H9 (cell line): ENCODE results near the gene NEU3. TPM values are rescaled to one million over a fixed set of nuclear protein-coding genes. Genes with fewer than 3 reads are reported as not detected.
"Not testable (repeated sequence)": the region's sequence is repeated elsewhere in the genome, so short reads cannot be mapped to it uniquely, and the experiment has no call there.

ENCODE experiments used
- DNase-seq: peaks from one replicate; pipeline ENCODE4 v3.0.0-alpha.2; 2017
- H2AFZ ChIP-seq: one replicate; pipeline ENCODE4 v1.6.1; 2013; ENCODE audit warnings: mild to moderate bottlenecking, low read length, control low read depth, moderate library complexity
- H2AK5ac ChIP-seq: 2 replicates; pipeline ENCODE4 v1.6.1; 2013; ENCODE audit warnings: low read length, control low read depth, mixed read lengths; ENCODE audit not compliant: insufficient read length
- H2BK120ac ChIP-seq: one replicate; pipeline ENCODE4 v1.6.1; 2013; ENCODE audit warnings: low read depth, mild to moderate bottlenecking, low read length, control low read depth, inconsistent platforms; ENCODE audit not compliant: poor library complexity, severe bottlenecking
- H2BK12ac ChIP-seq: 2 replicates; pipeline ENCODE4 v1.6.1; 2013; ENCODE audit warnings: low read length, control low read depth, mixed read lengths, low read depth; ENCODE audit not compliant: insufficient read length
- H2BK15ac ChIP-seq: 2 replicates; pipeline ENCODE4 v1.6.1; 2013; ENCODE audit warnings: low read depth, low read length, control low read depth
- H2BK20ac ChIP-seq: one replicate; pipeline ENCODE4 v1.6.1; 2013; ENCODE audit warnings: low read depth, mild to moderate bottlenecking, low read length, control low read depth, inconsistent platforms; ENCODE audit not compliant: poor library complexity, severe bottlenecking
- H2BK5ac ChIP-seq: 2 replicates; pipeline ENCODE4 v1.6.1; 2013; ENCODE audit warnings: low read length, control low read depth, mixed read lengths; ENCODE audit not compliant: insufficient read length
- H3K14ac ChIP-seq: 2 replicates; pipeline ENCODE4 v1.6.1; 2013; ENCODE audit warnings: low read length, control low read depth; ENCODE audit not compliant: insufficient read depth
- H3K18ac ChIP-seq: 2 replicates; pipeline ENCODE4 v1.6.1; 2013; ENCODE audit warnings: low read depth, mild to moderate bottlenecking, mixed read lengths, low read length, control low read depth; ENCODE audit not compliant: insufficient read length
- H3K23ac ChIP-seq: 2 replicates; pipeline ENCODE4 v1.6.1; 2013; ENCODE audit warnings: low read length, control low read depth, mixed read lengths, low read depth; ENCODE audit not compliant: insufficient read length
- H3K23me2 ChIP-seq: 2 replicates; pipeline ENCODE4 v1.6.1; 2013; ENCODE audit warnings: low read depth, mild to moderate bottlenecking, mixed read lengths, low read length, control low read depth; ENCODE audit not compliant: insufficient read length, poor library complexity, severe bottlenecking
- H3K27ac ChIP-seq: 2 replicates; pipeline ENCODE4 v1.5.1; 2013; ENCODE audit warnings: low read length, control low read depth, mixed read lengths, low read depth; ENCODE audit not compliant: insufficient read length
- H3K27me3 ChIP-seq: 2 replicates; pipeline ENCODE4 v1.6.1; 2013; ENCODE audit warnings: low read length, control low read depth, inconsistent platforms; ENCODE audit not compliant: insufficient read depth
- H3K4ac ChIP-seq: 2 replicates; pipeline ENCODE4 v1.6.1; 2013; ENCODE audit warnings: low read depth, mild to moderate bottlenecking, control low read depth, inconsistent platforms, low read length, moderate library complexity
- H3K4me1 ChIP-seq: 2 replicates; pipeline ENCODE4 v1.6.1; 2013; ENCODE audit warnings: low read length, control low read depth, inconsistent platforms; ENCODE audit not compliant: insufficient read depth
- H3K4me2 ChIP-seq: 2 replicates; pipeline ENCODE4 v1.6.1; 2013; ENCODE audit warnings: low read length, control low read depth, mixed read lengths; ENCODE audit not compliant: insufficient read length, insufficient read depth
- H3K56ac ChIP-seq: 2 replicates; pipeline ENCODE4 v1.6.1; 2013; ENCODE audit warnings: low read depth, mild to moderate bottlenecking, mixed read lengths, low read length, control low read depth; ENCODE audit not compliant: insufficient read length
- H3K79me1 ChIP-seq: 2 replicates; pipeline ENCODE4 v1.6.1; 2013; ENCODE audit warnings: low read depth, mild to moderate bottlenecking, moderate library complexity, low read length, control low read depth, inconsistent platforms; ENCODE audit not compliant: insufficient read depth, poor library complexity, severe bottlenecking
- H3K79me2 ChIP-seq: 2 replicates; pipeline ENCODE4 v1.6.1; 2013; ENCODE audit warnings: low read length, control low read depth, inconsistent platforms; ENCODE audit not compliant: insufficient read depth
- H3K9ac ChIP-seq: 2 replicates; pipeline ENCODE4 v1.6.1; 2013; ENCODE audit warnings: low read length, control low read depth, mixed read lengths; ENCODE audit not compliant: insufficient read length; ENCODE audit errors: extremely low read depth
- H3K9me3 ChIP-seq: one replicate; pipeline ENCODE4 v1.6.1; 2013; ENCODE audit warnings: low read depth, low read length, inconsistent platforms; ENCODE audit not compliant: control insufficient read depth
- H3T11ph ChIP-seq: one replicate; pipeline ENCODE4 v1.6.1; 2013; ENCODE audit warnings: mild to moderate bottlenecking, low read length, control low read depth, inconsistent platforms
- H4K20me1 ChIP-seq: one replicate; pipeline ENCODE4 v1.6.1; 2013; ENCODE audit not compliant: control insufficient read depth, insufficient read length, insufficient read depth
- H4K5ac ChIP-seq: 2 replicates; pipeline ENCODE4 v1.6.1; 2013; ENCODE audit warnings: low read depth, mild to moderate bottlenecking, mixed read lengths, low read length, control low read depth; ENCODE audit not compliant: insufficient read length
- H4K8ac ChIP-seq: replicated peaks from 2 replicates; pipeline ENCODE4 v1.6.1; 2013; ENCODE audit warnings: low read length, control low read depth, mixed read lengths, low read depth; ENCODE audit not compliant: insufficient read length
- H4K91ac ChIP-seq: 2 replicates; pipeline ENCODE4 v1.6.1; 2013; ENCODE audit warnings: low read depth, mild to moderate bottlenecking, moderate library complexity, mixed read lengths, low read length, control low read depth; ENCODE audit not compliant: insufficient read length
- H3K27ac Mint-ChIP-seq, 3 experiments: 2 replicates in 2 of 3; 3 replicates in 1 of 3; pipeline ENCODE4 v1.8.0; 2020 to 2021; ENCODE audit warnings: mixed read lengths in 3 of 3, mild to moderate bottlenecking in 1 of 3, moderate library complexity in 1 of 3
- H3K27me3 Mint-ChIP-seq: 2 replicates; pipeline ENCODE4 v1.8.0; 2021; ENCODE audit warnings: low read depth, mild to moderate bottlenecking, moderate library complexity, mixed read lengths
- H3K36me3 Mint-ChIP-seq, 3 experiments: 2 replicates in 2 of 3; 3 replicates in 1 of 3; pipeline ENCODE4 v1.8.0; 2020 to 2021; ENCODE audit warnings: low read depth in 3 of 3, mixed read lengths in 3 of 3; ENCODE audit not compliant: insufficient read depth in 1 of 3
- H3K4me1 Mint-ChIP-seq, 2 experiments: 2 replicates each; pipeline ENCODE4 v1.8.0; 2020; ENCODE audit warnings: mixed read lengths in 2 of 2
- H3K4me3 Mint-ChIP-seq, 2 experiments: 2 replicates in 1 of 2; 3 replicates in 1 of 2; pipeline ENCODE4 v1.8.0; 2020 to 2021; ENCODE audit warnings: mild to moderate bottlenecking in 2 of 2, mixed read lengths in 2 of 2, moderate library complexity in 1 of 2
- H3K9me3 Mint-ChIP-seq, 2 experiments: 2 replicates in 1 of 2; 3 replicates in 1 of 2; pipeline ENCODE4 v1.8.0; 2020; ENCODE audit warnings: mild to moderate bottlenecking in 2 of 2, mixed read lengths in 2 of 2, moderate library complexity in 1 of 2
- CTCF ChIP-seq: fragments of 200-600 bp; sonication (generic); conservative IDR thresholded peaks from 3 replicates; pipeline ENCODE4 v1.8.0; 2021; ENCODE audit warnings: antibody characterized with exemption, mild to moderate bottlenecking
- WGBS: extraction: QIAGEN DNeasy Blood & Tissue Kit; methylation state at CpG from one replicate; pipeline ENCODE4 v1.1.7; 2013; ENCODE audit warnings: missing lambda C conversion rate, low lambda C conversion rate, mixed read lengths; ENCODE audit not compliant: insufficient read length; ENCODE audit errors: extremely low coverage; 5-methylcytosine and 5-hydroxymethylcytosine counted together
- total RNA-seq: library from RNA; stranded (reverse); gene quantifications from 2 replicates; pipeline ENCODE4 v1.2.1, GENCODE V29; 2021

Gene NEU3
- total RNA-seq, 1 experiment from 2014 or later: 15.9 TPM

GRCh38 chr11:74989260-74989638 is 516 bp downstream of the NEU3 start:
- Histone ChIP-seq H3K4me2 (peak overlapping the region; percentile 96), H3K4ac (no peak overlapping the region), H3K79me1 (no peaks in the 10 kb centered on the region), H2BK5ac (no peak overlapping the region), H3K4me1 (no peaks in the 10 kb centered on the region), H2BK15ac (no peak overlapping the region), H2BK20ac (no peak overlapping the region), H4K8ac (no peak overlapping the region), H4K91ac (no peak overlapping the region), H3K23me2 (peaks cover 9% of the 10 kb centered on the region), H4K5ac (no peak overlapping the region), H2BK12ac (no peak overlapping the region), H3K79me2 (no peaks in the 10 kb centered on the region), H3T11ph (no peak overlapping the region), H3K9ac (peak overlapping the region; percentile 38), H2AFZ (no peak overlapping the region), H3K23ac (no peak overlapping the region), H3K14ac (peak overlapping the region; percentile 51; the same call in 1 of the 2 replicates), H2AK5ac (no peak overlapping the region), H4K20me1 (no peaks in the 10 kb centered on the region), H3K27ac (peak overlapping the region; percentile 22), H3K56ac (no peak overlapping the region), H2BK120ac (no peak overlapping the region), H3K27me3 (no peaks in the 10 kb centered on the region), H3K9me3 (no peaks in the 10 kb centered on the region), H3K18ac (peak overlapping the region; percentile 8)
- Mint-ChIP-seq H3K9me3 (no peaks in the 10 kb centered on the region), H3K27me3 (no peaks in the 10 kb centered on the region), H3K27ac (peak overlapping the region; percentile 49 to 96 (median 89); a peak in 4 of 7 replicates), H3K36me3 (peaks cover 0 to 2% (median 2%) of the 10 kb centered on the region in 3 experiments; a peak in 4 of 7 replicates), H3K4me1 (peaks cover 12 to 15% of the 10 kb centered on the region in 2 experiments), H3K4me3 (peak overlapping the region; percentile 94 to 96)
- DNase-seq: no peak
- no peak for TF ChIP-seq CTCF
- WGBS: no CpG with 5 or more reads among the region's 8 CpGs

- peak overlapping the region; percentile 30 to 35; a peak in 3 of 5 replicates for H3K4me3 Mint-ChIP-seq
- H2BK20ac ChIP-seq: not testable (repeated sequence)
Measured at GRCh38 chr11:74990150-74990549, 1.4 kb downstream of the NEU3 start.

More at GRCh38 chr11:74990150-74990549, 1.4 kb downstream of the NEU3 start:
- not testable (repeated sequence) for H3K79me1 ChIP-seq, H3K36me3 Mint-ChIP-seq, H3K4ac ChIP-seq, H2BK5ac ChIP-seq, H3K27me3 ChIP-seq, H3T11ph ChIP-seq, H4K8ac ChIP-seq, H3K9me3 Mint-ChIP-seq, H3K23me2 ChIP-seq, H4K91ac ChIP-seq, H2AK5ac ChIP-seq, H4K20me1 ChIP-seq, DNase-seq, H3K4me1 ChIP-seq, H3K9ac ChIP-seq, H2BK120ac ChIP-seq, H3K56ac ChIP-seq, H2BK15ac ChIP-seq, H2AFZ ChIP-seq, H3K9me3 ChIP-seq, H3K79me2 ChIP-seq, H3K27me3 Mint-ChIP-seq, H4K5ac ChIP-seq, H3K27ac ChIP-seq, H3K23ac ChIP-seq, H3K18ac ChIP-seq, H3K27ac Mint-ChIP-seq, H3K4me2 ChIP-seq, H2BK12ac ChIP-seq, H3K14ac ChIP-seq
- H3K4me1 Mint-ChIP-seq: peaks cover 12 to 15% of the 10 kb centered on the region in 2 experiments
- no CpG with 5 or more reads among the region's 4 CpGs for WGBS
